Glutamatergic neuron (in vitro differentiated cells): ENCODE measurements around the gene PKP4. TPM values are rescaled to one million over a fixed set of nuclear protein-coding genes. Genes with fewer than 3 reads are reported as not detected.

Source experiments
- DNase-seq: peaks from one replicate; pipeline ENCODE4 v3.0.0; 2022
- H3K27ac Mint-ChIP-seq: one replicate; pipeline ENCODE4 v1.8.0; 2020; ENCODE audit warnings: mild to moderate bottlenecking, mixed read lengths, inconsistent platforms; ENCODE audit not compliant: unreplicated experiment
- H3K27me3 Mint-ChIP-seq: one replicate; pipeline ENCODE4 v1.8.0; 2020; ENCODE audit warnings: mild to moderate bottlenecking, moderate library complexity, mixed read lengths, inconsistent platforms; ENCODE audit not compliant: unreplicated experiment
- H3K36me3 Mint-ChIP-seq: one replicate; pipeline ENCODE4 v1.8.0; 2020; ENCODE audit warnings: mild to moderate bottlenecking, mixed read lengths, inconsistent platforms; ENCODE audit not compliant: unreplicated experiment
- H3K4me1 Mint-ChIP-seq: one replicate; pipeline ENCODE4 v1.8.0; 2020; ENCODE audit warnings: mild to moderate bottlenecking, low read depth, mixed read lengths, inconsistent platforms; ENCODE audit not compliant: unreplicated experiment
- H3K4me3 Mint-ChIP-seq: one replicate; pipeline ENCODE4 v1.8.0; 2020; ENCODE audit warnings: mild to moderate bottlenecking, mixed read lengths, inconsistent platforms; ENCODE audit not compliant: unreplicated experiment
- H3K9me3 Mint-ChIP-seq: one replicate; pipeline ENCODE4 v1.8.0; 2020; ENCODE audit warnings: mild to moderate bottlenecking, moderate library complexity, mixed read lengths, inconsistent platforms; ENCODE audit not compliant: unreplicated experiment
- total RNA-seq: library from RNA; stranded (reverse); fragmentation: NEBNext Ultra II Directional; extraction: Animal tissue kit (Norgen Biotek cat#: 25700); gene quantifications from one replicate; pipeline ENCODE4 v1.2.1, GENCODE V29; 2021; ENCODE audit not compliant: unreplicated experiment
- TF ChIP-seq, protein P1 (sequence below): fragments of 200-600 bp; sonication (generic); IDR thresholded peaks from one replicate; pipeline ENCODE4 v1.5.0; 2021; ENCODE audit not compliant: partially characterized antibody, unreplicated experiment

Gene PKP4
- total RNA-seq, 1 donor from 2014 or later: 25.0 TPM

DNA sequence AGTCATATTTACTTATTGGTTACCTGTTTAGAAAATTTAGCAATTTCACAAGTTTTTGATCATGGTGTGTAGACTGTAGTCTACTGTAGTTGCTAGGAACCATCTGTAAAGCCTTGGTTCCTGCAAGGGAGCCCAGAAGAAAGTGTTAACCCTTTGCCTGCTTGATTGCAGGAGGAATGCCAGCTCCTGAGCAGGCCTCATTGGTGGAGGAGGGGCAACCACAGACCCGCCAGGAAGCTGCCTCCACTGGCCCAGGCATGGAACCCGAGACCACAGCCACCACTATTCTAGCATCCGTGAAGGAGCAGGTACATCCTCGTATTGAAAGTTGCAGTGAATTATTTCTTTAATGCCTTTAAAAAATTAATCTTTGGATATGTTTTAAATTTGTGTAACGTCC lies 76.3 kb downstream of the PKP4 start:
- no peaks in the 10 kb centered on the region for H3K36me3 Mint-ChIP-seq
- no peak for DNase-seq
- H3K9me3 Mint-ChIP-seq: no peaks in the 10 kb centered on the region
- H3K27ac Mint-ChIP-seq: no peak overlapping the region
- peaks cover 5% of the 10 kb centered on the region for H3K4me1 Mint-ChIP-seq
- TF ChIP-seq, protein P1, sequence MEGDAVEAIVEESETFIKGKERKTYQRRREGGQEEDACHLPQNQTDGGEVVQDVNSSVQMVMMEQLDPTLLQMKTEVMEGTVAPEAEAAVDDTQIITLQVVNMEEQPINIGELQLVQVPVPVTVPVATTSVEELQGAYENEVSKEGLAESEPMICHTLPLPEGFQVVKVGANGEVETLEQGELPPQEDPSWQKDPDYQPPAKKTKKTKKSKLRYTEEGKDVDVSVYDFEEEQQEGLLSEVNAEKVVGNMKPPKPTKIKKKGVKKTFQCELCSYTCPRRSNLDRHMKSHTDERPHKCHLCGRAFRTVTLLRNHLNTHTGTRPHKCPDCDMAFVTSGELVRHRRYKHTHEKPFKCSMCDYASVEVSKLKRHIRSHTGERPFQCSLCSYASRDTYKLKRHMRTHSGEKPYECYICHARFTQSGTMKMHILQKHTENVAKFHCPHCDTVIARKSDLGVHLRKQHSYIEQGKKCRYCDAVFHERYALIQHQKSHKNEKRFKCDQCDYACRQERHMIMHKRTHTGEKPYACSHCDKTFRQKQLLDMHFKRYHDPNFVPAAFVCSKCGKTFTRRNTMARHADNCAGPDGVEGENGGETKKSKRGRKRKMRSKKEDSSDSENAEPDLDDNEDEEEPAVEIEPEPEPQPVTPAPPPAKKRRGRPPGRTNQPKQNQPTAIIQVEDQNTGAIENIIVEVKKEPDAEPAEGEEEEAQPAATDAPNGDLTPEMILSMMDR: no peak
- H3K4me3 Mint-ChIP-seq: no peak overlapping the region
- H3K27me3 Mint-ChIP-seq: no peaks in the 10 kb centered on the region

DNA sequence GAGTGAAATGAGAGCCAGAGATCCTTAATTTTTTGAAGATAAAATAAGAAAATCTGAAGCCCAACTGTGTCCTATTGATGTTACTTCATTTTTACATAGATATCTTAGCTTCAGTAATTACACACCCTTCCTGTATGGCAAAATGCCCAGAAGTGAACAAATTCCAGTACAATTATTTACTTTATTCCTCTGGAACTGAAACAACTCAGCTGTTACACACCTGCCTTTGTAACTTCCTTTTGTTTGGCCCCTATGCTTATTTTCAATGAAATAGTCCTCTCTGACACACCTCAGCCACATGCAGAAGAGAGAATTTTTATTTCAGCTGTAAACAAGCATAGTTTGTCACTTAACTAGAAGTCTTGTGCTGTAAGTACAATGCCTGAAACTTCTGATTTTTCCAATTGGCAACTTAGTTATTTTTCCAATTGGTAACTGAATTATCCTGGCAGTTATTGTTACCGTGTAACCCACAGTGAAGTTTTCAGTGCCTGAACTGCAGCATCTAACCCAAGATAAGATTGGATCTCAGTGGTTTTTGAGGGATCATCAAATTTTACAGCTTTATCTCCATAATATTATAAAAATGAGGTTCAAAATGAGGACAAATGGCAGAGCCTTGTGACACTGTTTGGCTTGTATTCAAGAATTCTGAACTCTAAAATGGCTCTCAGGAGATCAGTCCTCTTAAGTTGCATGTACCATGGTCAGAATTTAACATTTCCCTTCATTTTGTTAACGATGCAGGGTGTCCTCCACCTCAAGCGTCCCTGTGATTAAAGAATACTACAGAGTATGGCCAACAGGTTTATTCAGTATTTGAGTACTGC lies 82.6 kb downstream of the PKP4 start:
- Mint-ChIP-seq H3K36me3 (no peaks in the 10 kb centered on the region), H3K9me3 (no peaks in the 10 kb centered on the region), H3K4me3 (no peak overlapping the region), H3K27ac (no peak overlapping the region), H3K27me3 (peaks cover 2% of the 10 kb centered on the region), H3K4me1 (no peaks in the 10 kb centered on the region)
- no peak for DNase-seq
- TF ChIP-seq, protein P1: no peak

DNA sequence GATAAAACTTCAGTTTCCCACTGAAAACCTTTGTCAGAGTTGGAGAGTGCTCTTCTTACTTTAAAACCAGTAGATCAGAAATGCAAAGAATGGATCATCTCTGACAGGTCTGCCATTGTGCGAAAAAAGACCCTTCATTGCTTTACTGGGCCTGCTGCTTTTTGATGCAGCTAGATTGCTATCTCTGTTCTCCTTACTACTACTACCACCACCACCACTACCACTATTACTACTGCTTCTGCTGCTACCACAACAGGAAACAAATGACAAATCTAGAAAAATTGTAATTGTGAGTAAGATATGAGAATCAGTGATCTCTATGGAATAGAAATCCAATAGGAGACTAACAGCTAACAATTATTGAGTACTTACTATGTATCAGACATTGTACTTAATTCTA lies 85.8 kb downstream of the PKP4 start:
- no peaks in the 10 kb centered on the region for H3K9me3 Mint-ChIP-seq

DNA sequence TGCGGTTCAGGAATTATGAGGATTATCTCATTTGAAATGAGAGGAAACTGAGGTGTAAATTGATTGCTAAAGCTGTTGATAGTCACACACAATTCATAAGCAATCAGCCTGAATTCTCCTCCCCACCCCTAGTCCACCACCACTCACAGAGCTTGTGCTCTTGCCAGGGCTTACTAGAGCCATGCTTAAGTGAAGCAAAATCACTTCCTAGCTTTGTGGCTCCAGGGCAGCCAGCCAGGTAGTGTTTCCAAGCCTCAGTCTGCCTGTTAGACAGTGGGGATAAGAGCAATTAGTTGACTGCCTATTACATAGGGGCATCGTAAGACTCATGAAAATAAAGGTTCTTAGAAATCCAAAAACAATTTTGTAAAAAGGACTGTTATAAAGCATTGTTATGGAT lies 87.2 kb downstream of the PKP4 start:
- no peak overlapping the region for H3K4me3 Mint-ChIP-seq
- no peaks in the 10 kb centered on the region for H3K4me1 Mint-ChIP-seq
- H3K36me3 Mint-ChIP-seq: no peaks in the 10 kb centered on the region
- TF ChIP-seq, protein P1: no peak
- no peak for DNase-seq
- no peak overlapping the region for H3K27ac Mint-ChIP-seq
- no peaks in the 10 kb centered on the region for H3K9me3 Mint-ChIP-seq
- peaks cover 2% of the 10 kb centered on the region for H3K27me3 Mint-ChIP-seq

More for the DNA sequence above, 85.8 kb downstream of the PKP4 start:
- TF ChIP-seq, protein P1: no peak
- H3K27me3 Mint-ChIP-seq: peaks cover 2% of the 10 kb centered on the region
- no peak for DNase-seq
- H3K4me1 Mint-ChIP-seq: no peaks in the 10 kb centered on the region
- H3K4me3 Mint-ChIP-seq: no peak overlapping the region
- H3K27ac Mint-ChIP-seq: no peak overlapping the region
- no peaks in the 10 kb centered on the region for H3K36me3 Mint-ChIP-seq

DNA sequence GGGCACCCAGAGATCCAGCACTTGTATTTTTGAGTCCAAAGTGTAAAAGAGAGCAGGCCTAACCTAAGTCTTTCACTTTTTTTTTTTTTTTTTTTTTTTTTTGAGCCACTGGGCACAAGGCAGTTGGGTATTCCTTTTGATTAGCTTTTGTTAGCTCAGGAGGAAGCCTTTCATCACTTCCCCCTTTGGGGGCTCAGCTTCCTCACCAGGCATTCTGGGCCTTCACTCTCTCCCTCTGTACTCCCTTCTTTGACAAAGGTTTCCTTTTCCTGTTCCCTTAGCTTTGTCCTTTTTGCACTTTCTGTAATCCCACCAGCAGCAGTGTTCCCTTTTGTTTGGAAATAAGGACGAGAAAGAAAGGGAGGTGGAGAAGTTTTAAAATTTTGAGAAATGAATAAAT lies 88.2 kb downstream of the PKP4 start:
- H3K27me3 Mint-ChIP-seq: peaks cover 2% of the 10 kb centered on the region
- H3K27ac Mint-ChIP-seq: no peak overlapping the region
- TF ChIP-seq, protein P1: no peak
- H3K36me3 Mint-ChIP-seq: no peaks in the 10 kb centered on the region
- no peak overlapping the region for H3K4me3 Mint-ChIP-seq
- H3K4me1 Mint-ChIP-seq: no peaks in the 10 kb centered on the region
- DNase-seq: no peak
- H3K9me3 Mint-ChIP-seq: no peaks in the 10 kb centered on the region
